Body of pancreas (tissue), 4 donors: ENCODE data around the gene CTDSPL. TPM values are rescaled to one million over a fixed set of nuclear protein-coding genes. Genes with fewer than 3 reads are reported as not detected.

Source experiments
- ATAC-seq: fragments of 150-250 bp; one replicate; pipeline ENCODE4 v1.9.1; 2016
- DNase-seq, 4 donors: peaks; one replicate each; pipeline ENCODE4 v3.0.0-alpha.2; 2019
- H3K27ac ChIP-seq, 4 donors: fragments of 200-600 bp; sonication (generic); 1 replicate in 3 of 4; 2 replicates in 1 of 4; pipeline versions ENCODE4 v1.5.1 to v1.6.1; 2016 to 2019; ENCODE audit warnings: mild to moderate bottlenecking in 1 of 4, mixed read lengths in 1 of 4, moderate library complexity in 1 of 4
- H3K27me3 ChIP-seq, 2 donors: fragments of 200-600 bp; sonication (generic); one replicate each; pipeline ENCODE4 v1.6.0; 2016; ENCODE audit warnings: mild to moderate bottlenecking in 1 of 2
- H3K36me3 ChIP-seq, 2 donors: fragments of 200-600 bp; sonication (generic); replicated peaks in 1 of 2; 2 replicates each; pipeline ENCODE4 v1.5.1; 2016; ENCODE audit warnings: low read depth in 2 of 2; ENCODE audit not compliant: insufficient read depth in 1 of 2
- H3K4me1 ChIP-seq: fragments of 200-600 bp; sonication (generic); one replicate; pipeline ENCODE4 v1.6.0; 2016
- H3K4me3 ChIP-seq, 2 donors: fragments of 200-600 bp; sonication (generic); 1 replicate in 1 of 2; 2 replicates in 1 of 2; pipeline ENCODE4 v1.5.1; 2016 to 2019
- H3K9me3 ChIP-seq, 3 donors: fragments of 200-600 bp; sonication (generic); 1 replicate in 2 of 3; 2 replicates in 1 of 3; pipeline ENCODE4 v1.5.1; 2016
- POLR2A ChIP-seq, 3 donors: fragments of 450-650 bp; IDR thresholded peaks; one replicate each; pipeline ENCODE4 v1.6.1; 2016; ENCODE audit warnings: antibody characterized with exemption in 3 of 3, mild to moderate bottlenecking in 2 of 3
- WGBS, 2 donors: methylation state at CpG; one replicate each; pipeline ENCODE4 v1.1.5; 2017; 5-methylcytosine and 5-hydroxymethylcytosine counted together
- intact Hi-C: fragments of 100-400 bp; cut with DNase I; formaldehyde crosslinking; loops from one replicate; pipeline ENCODE4 v1.15.1; 2023
- total RNA-seq, 2 donors: library from RNA; depleted of rRNA; stranded (reverse); fragments of >200 nt; gene quantifications; one replicate each; pipeline ENCODE4 v1.1.0, GENCODE V29; 2016
- TF ChIP-seq, protein P1 (sequence below), 7 experiments: fragments of 450-650 bp in 4 of 7; fragments of 200-600 bp in 3 of 7; sonication (generic) in 3 of 7; IDR thresholded peaks; one replicate each; pipeline ENCODE4 v1.5.1; 2016 to 2019; ENCODE audit warnings: antibody characterized with exemption in 7 of 7

CTDSPL gene
- total RNA-seq, 2 donors from 2014 or later: 23.6 to 25.4 TPM

DNA sequence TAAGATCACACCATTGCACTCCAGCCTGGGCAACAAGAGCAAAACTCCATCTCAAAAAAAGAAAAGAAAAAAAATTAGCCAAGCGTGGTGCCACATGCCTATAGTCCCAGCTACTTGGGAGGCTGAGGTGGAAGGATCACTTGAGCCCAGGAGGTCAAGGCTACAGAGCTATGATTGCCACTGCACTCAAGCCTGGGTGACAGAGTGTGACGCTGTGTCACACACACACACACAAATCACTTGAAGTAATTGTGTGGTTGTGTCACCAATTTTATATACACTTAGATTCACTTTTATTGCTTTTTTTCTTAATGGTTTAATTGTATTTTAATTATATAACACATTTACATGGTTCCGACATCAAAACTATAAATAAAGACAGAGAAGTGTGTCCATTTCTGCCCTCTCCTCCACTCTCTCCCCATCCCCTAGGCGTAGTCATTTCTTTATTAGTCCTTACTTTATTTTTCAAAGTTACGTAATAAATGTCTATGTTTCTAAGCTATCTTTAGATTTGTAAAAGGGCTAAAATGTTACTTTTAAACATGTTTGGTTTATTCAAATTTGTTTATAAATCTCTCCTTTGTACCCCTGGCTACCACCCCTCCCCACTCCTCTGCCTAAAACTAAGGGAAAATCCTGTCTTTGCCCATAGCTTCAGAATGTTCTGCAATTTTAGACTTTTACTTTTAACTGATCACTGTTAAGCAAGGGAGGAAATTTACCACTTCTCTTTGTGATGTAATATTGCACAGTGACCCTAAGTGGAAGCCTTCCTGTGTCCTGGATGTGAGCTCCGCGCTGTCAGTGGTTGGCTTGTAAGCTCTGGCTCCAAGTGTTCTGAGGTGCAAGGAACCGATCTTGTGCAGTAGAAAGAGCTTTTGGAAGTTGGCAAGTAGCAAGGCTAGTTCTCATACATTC is 118.1 kb downstream of the CTDSPL start:
- peaks cover 0 to 2% of the 10 kb centered on the region in 2 donors for H3K36me3 ChIP-seq
- ATAC-seq: no peak
- WGBS, 2 donors: 83 to 92% methylated on average over 8 of the region's 8 CpGs
- H3K27me3 ChIP-seq: no peaks in the 10 kb centered on the region
- intact Hi-C loops: no loop called here
- no peak overlapping the region for H3K4me3 ChIP-seq
- no peak overlapping the region for H3K27ac ChIP-seq
- H3K9me3 ChIP-seq: no peaks in the 10 kb centered on the region
- H3K4me1 ChIP-seq: peaks cover 2% of the 10 kb centered on the region
- DNase-seq: no peak
- TF ChIP-seq, protein P1, sequence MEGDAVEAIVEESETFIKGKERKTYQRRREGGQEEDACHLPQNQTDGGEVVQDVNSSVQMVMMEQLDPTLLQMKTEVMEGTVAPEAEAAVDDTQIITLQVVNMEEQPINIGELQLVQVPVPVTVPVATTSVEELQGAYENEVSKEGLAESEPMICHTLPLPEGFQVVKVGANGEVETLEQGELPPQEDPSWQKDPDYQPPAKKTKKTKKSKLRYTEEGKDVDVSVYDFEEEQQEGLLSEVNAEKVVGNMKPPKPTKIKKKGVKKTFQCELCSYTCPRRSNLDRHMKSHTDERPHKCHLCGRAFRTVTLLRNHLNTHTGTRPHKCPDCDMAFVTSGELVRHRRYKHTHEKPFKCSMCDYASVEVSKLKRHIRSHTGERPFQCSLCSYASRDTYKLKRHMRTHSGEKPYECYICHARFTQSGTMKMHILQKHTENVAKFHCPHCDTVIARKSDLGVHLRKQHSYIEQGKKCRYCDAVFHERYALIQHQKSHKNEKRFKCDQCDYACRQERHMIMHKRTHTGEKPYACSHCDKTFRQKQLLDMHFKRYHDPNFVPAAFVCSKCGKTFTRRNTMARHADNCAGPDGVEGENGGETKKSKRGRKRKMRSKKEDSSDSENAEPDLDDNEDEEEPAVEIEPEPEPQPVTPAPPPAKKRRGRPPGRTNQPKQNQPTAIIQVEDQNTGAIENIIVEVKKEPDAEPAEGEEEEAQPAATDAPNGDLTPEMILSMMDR (IDR thresholded peaks at IDR 0.05): no peak
- no peak for TF ChIP-seq POLR2A (IDR thresholded peaks at IDR 0.05)

- peaks cover 11% of the 10 kb centered on the region for H3K4me1 ChIP-seq
- DNase-seq (no peak), ATAC-seq (no peak)
- intact Hi-C loops: no loop called here
- WGBS, 2 donors: 87 to 90% methylated on average over 14 of the region's 14 CpGs
- no peaks in the 10 kb centered on the region for H3K9me3 ChIP-seq
- no peaks in the 10 kb centered on the region for H3K27me3 ChIP-seq
- no peak overlapping the region for H3K4me3 ChIP-seq
- no peak overlapping the region for H3K27ac ChIP-seq
- TF ChIP-seq, protein P1 (IDR thresholded peaks at IDR 0.05): no peak
- TF ChIP-seq POLR2A (IDR thresholded peaks at IDR 0.05): no peak
- peaks cover 0 to 2% of the 10 kb centered on the region in 2 donors for H3K36me3 ChIP-seq
Observed at GRCh38 chr3:37980462-37981347, 119.0 kb downstream of the CTDSPL start.

GRCh38 chr3:37981348-37981664 is 119.6 kb downstream of the CTDSPL start:
- no peaks in the 10 kb centered on the region for H3K9me3 ChIP-seq
- intact Hi-C loops: no loop called here
- ATAC-seq (no peak), DNase-seq (no peak)
- H3K36me3 ChIP-seq: no peaks in the 10 kb centered on the region
- H3K27me3 ChIP-seq: no peaks in the 10 kb centered on the region
- H3K4me1 ChIP-seq: peaks cover 17% of the 10 kb centered on the region
- WGBS, 2 donors: 85 to 97% methylated on average over 2 of the region's 2 CpGs
- H3K4me3 ChIP-seq: no peak overlapping the region
- TF ChIP-seq, protein P1 (IDR thresholded peaks at IDR 0.05): no peak
- TF ChIP-seq POLR2A (IDR thresholded peaks at IDR 0.05): no peak
- no peak overlapping the region for H3K27ac ChIP-seq

- intact Hi-C loops: no loop called here
- no peak for TF ChIP-seq POLR2A (IDR thresholded peaks at IDR 0.05)
- TF ChIP-seq, protein P1 (IDR thresholded peaks at IDR 0.05): no peak
- Histone ChIP-seq H3K36me3 (no peaks in the 10 kb centered on the region), H3K4me1 (peaks cover 27% of the 10 kb centered on the region), H3K27ac (no peak overlapping the region), H3K4me3 (no peak overlapping the region), H3K27me3 (no peaks in the 10 kb centered on the region), H3K9me3 (no peaks in the 10 kb centered on the region)
- no peak for DNase-seq
- 50 to 63% methylated on average over 1 of the region's 1 CpG for WGBS, 2 donors
- ATAC-seq: no peak
Observed at GRCh38 chr3:37982331-37982730, 120.7 kb downstream of the CTDSPL start.
